Lower leg skin (tissue), 4 donors: ENCODE measurements around the gene BTBD16. TPM values are rescaled to one million over a fixed set of nuclear protein-coding genes. Genes with fewer than 3 reads are reported as not detected.

ENCODE experiments used
- DNase-seq, 2 donors: peaks; one replicate each; pipeline ENCODE4 v3.0.0-alpha.2; 2019; ENCODE audit warnings: low spot score in 2 of 2
- H3K4me3 ChIP-seq: fragments of 200-600 bp; sonication (generic); 2 replicates; pipeline ENCODE4 v1.5.1; 2017; ENCODE audit warnings: mild to moderate bottlenecking, low read depth; ENCODE audit not compliant: poor library complexity, severe bottlenecking
- POLR2A ChIP-seq, 2 donors: fragments of 450-650 bp; IDR thresholded peaks; one replicate each; pipeline ENCODE4 v1.6.1; 2016 to 2017; ENCODE audit warnings: antibody characterized with exemption in 2 of 2, mild to moderate bottlenecking in 1 of 2, moderate library complexity in 1 of 2
- WGBS, 2 donors: methylation state at CpG; one replicate each; pipeline ENCODE4 v1.1.5; 2018; 5-methylcytosine and 5-hydroxymethylcytosine counted together
- intact Hi-C: fragments of 100-400 bp; cut with DNase I; formaldehyde crosslinking; loops from one replicate; pipeline ENCODE4 v1.15.0; 2023; ENCODE audit warnings: low total_unique reads
- total RNA-seq, 4 donors: library from RNA; depleted of rRNA; stranded (reverse); fragments of >200 nt; gene quantifications; one replicate each; pipeline ENCODE4 v1.1.0, GENCODE V29; 2016
- TF ChIP-seq, protein P1 (sequence below), 3 donors: fragments of 450-650 bp; IDR thresholded peaks; one replicate each; pipeline ENCODE4 v1.5.1; 2016; ENCODE audit warnings: antibody characterized with exemption in 3 of 3, mild to moderate bottlenecking in 3 of 3, moderate library complexity in 2 of 3

Gene BTBD16
- total RNA-seq, 4 donors from 2014 or later, result 2.7 to 16.4 (median 9.0) TPM

- TF ChIP-seq, protein P1, sequence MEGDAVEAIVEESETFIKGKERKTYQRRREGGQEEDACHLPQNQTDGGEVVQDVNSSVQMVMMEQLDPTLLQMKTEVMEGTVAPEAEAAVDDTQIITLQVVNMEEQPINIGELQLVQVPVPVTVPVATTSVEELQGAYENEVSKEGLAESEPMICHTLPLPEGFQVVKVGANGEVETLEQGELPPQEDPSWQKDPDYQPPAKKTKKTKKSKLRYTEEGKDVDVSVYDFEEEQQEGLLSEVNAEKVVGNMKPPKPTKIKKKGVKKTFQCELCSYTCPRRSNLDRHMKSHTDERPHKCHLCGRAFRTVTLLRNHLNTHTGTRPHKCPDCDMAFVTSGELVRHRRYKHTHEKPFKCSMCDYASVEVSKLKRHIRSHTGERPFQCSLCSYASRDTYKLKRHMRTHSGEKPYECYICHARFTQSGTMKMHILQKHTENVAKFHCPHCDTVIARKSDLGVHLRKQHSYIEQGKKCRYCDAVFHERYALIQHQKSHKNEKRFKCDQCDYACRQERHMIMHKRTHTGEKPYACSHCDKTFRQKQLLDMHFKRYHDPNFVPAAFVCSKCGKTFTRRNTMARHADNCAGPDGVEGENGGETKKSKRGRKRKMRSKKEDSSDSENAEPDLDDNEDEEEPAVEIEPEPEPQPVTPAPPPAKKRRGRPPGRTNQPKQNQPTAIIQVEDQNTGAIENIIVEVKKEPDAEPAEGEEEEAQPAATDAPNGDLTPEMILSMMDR (IDR thresholded peaks at IDR 0.05), result no peak
- no peak for TF ChIP-seq POLR2A (IDR thresholded peaks at IDR 0.05)
- DNase-seq, result peak in 1 of 2 donors; percentile 80
- H3K4me3 ChIP-seq, result no peak overlapping the region
- 83 to 84% methylated on average over 7 of the region's 7 CpGs for WGBS, 2 donors
- intact Hi-C loops, result loop anchor here (10.0 kb wide), 1 partner anchor 282 kb away; the partner anchor contains the start of gene DMBT1
Observed at GRCh38 chr10:122282909-122283308, 11.8 kb downstream of the BTBD16 start.

- TF ChIP-seq POLR2A (IDR thresholded peaks at IDR 0.05), result no peak
- TF ChIP-seq, protein P1 (IDR thresholded peaks at IDR 0.05), result no peak
- WGBS, 2 donors, result 79 to 88% methylated on average over 17 of the region's 17 CpGs
Observed at GRCh38 chr10:122285506-122286444, 14.7 kb downstream of the BTBD16 start.

GRCh38 chr10:122286867-122287266 is 15.8 kb downstream of the BTBD16 start:
- 28 to 40% methylated on average over 5 to 7 of the region's 7 CpGs for WGBS, 2 donors
- TF ChIP-seq POLR2A (IDR thresholded peaks at IDR 0.05), result no peak
- TF ChIP-seq, protein P1 (IDR thresholded peaks at IDR 0.05), result no peak
- intact Hi-C loops, result loop anchor here (10.0 kb wide), 1 partner anchor 278 kb away; the partner anchor contains the start of gene DMBT1
- peak in 1 of 2 donors; percentile 76 for DNase-seq
- no peak overlapping the region for H3K4me3 ChIP-seq

More at GRCh38 chr10:122285506-122286444, 14.7 kb downstream of the BTBD16 start:
- intact Hi-C loops, result loop anchor here (10.0 kb wide), 1 partner anchor 279 kb away; the partner anchor contains the start of gene DMBT1
- peak in 1 of 2 donors; percentile 63 for DNase-seq
- H3K4me3 ChIP-seq, result no peak overlapping the region

- intact Hi-C loops, result loop anchor here (10.0 kb wide), 1 partner anchor 277 kb away; the partner anchor contains the start of gene DMBT1
- no peak for DNase-seq
- 54 to 58% methylated on average over 5 of the region's 5 CpGs for WGBS, 2 donors
- no peak overlapping the region for H3K4me3 ChIP-seq
- TF ChIP-seq, protein P1 (IDR thresholded peaks at IDR 0.05), result no peak
- TF ChIP-seq POLR2A (IDR thresholded peaks at IDR 0.05), result no peak
Observed at GRCh38 chr10:122287570-122287969, 16.5 kb downstream of the BTBD16 start.

DNA sequence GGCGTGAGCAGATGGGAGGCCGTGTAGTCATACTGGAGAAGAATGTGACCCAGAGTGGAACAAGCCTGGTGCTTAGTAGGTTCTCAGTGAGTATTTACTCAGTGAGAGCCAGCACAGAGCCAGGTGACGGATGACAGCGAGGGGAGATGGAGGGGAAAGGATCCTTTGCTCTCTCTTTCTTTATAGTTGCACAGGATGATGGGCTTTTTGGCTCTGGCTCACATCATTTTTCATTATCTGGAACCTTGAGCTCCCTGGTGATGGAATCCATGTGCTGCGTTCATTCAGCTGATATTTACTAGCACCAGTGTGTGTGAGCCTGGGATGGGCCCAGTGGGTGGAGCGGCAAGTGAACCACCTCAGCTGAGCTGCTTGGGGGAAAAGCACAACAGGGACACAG is 17.2 kb downstream of the BTBD16 start:
- TF ChIP-seq, protein P1 (IDR thresholded peaks at IDR 0.05), result no peak
- no peak for TF ChIP-seq POLR2A (IDR thresholded peaks at IDR 0.05)
- intact Hi-C loops, result loop anchor here (10.0 kb wide), 1 partner anchor 277 kb away; the partner anchor contains the start of gene DMBT1
- no peak overlapping the region for H3K4me3 ChIP-seq
- no peak for DNase-seq
- WGBS, 2 donors, result 84 to 85% methylated on average over 6 of the region's 6 CpGs
